ENCODE results near the gene NR1D2. TPM values are rescaled to one million over a fixed set of nuclear protein-coding genes. Genes with fewer than 3 reads are reported as not detected.

Gene NR1D2
- total and polyA plus RNA-seq, 2 donors (not counting 1 experiment from before 2014, with no cell fraction given) = 9.9 to 58.2 TPM

GRCh38 chr3:23993556-23994243 lies 48.6 kb downstream of the NR1D2 start:
- H3K27ac ChIP-seq (ENCODE audit: low read length in 2 of 2) = no peak overlapping the region
- 87% methylated on average over 5 of the region's 5 CpGs for WGBS (ENCODE audit: insufficient coverage)
- no peaks in the 10 kb centered on the region for H3K27me3 ChIP-seq (replicated peaks in 1 of 4; ENCODE audit: control extremely low read depth in 1 of 4, control insufficient read depth in 3 of 4, insufficient read depth in 4 of 4, low read length in 3 of 4)
- H3K4me3 Mint-ChIP-seq = no peak overlapping the region
- no peaks in the 10 kb centered on the region for H3K27me3 Mint-ChIP-seq
- intact Hi-C loops (cut with micrococcal nuclease) = no loop called here
- H4K20me1 ChIP-seq (ENCODE audit: control insufficient read depth, insufficient read depth, low read length, poor library complexity, severe bottlenecking) = no peaks in the 10 kb centered on the region
- DNase-seq (no peak), ATAC-seq (ENCODE audit: low read depth) (no peak)
- TF ChIP-seq, protein P1, sequence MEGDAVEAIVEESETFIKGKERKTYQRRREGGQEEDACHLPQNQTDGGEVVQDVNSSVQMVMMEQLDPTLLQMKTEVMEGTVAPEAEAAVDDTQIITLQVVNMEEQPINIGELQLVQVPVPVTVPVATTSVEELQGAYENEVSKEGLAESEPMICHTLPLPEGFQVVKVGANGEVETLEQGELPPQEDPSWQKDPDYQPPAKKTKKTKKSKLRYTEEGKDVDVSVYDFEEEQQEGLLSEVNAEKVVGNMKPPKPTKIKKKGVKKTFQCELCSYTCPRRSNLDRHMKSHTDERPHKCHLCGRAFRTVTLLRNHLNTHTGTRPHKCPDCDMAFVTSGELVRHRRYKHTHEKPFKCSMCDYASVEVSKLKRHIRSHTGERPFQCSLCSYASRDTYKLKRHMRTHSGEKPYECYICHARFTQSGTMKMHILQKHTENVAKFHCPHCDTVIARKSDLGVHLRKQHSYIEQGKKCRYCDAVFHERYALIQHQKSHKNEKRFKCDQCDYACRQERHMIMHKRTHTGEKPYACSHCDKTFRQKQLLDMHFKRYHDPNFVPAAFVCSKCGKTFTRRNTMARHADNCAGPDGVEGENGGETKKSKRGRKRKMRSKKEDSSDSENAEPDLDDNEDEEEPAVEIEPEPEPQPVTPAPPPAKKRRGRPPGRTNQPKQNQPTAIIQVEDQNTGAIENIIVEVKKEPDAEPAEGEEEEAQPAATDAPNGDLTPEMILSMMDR (IDR thresholded peaks at IDR 0.05) = no peak
- TF ChIP-seq EZH2 (IDR thresholded peaks at IDR 0.05; ENCODE audit: borderline replicate concordance, insufficient read depth, low read depth, low read length, poor library complexity, severe bottlenecking) = no peak
- H2AFZ ChIP-seq (ENCODE audit: insufficient read depth, low read depth, low read length, poor library complexity, severe bottlenecking) = no peak overlapping the region
- no peak overlapping the region for H3K4me3 ChIP-seq (ENCODE audit: control extremely low read depth in 1 of 5, extremely low read depth in 1 of 5, insufficient read depth in 1 of 5, low read depth in 2 of 5, low read length in 4 of 5)
- no peaks in the 10 kb centered on the region for H3K79me2 ChIP-seq (ENCODE audit: control insufficient read depth, insufficient read depth, low read length)
- no peaks in the 10 kb centered on the region for H3K36me3 ChIP-seq (replicated peaks in 1 of 2; ENCODE audit: control extremely low read depth in 1 of 2, control insufficient read depth in 1 of 2, extremely low read depth in 1 of 2, insufficient read depth in 2 of 2, low read length in 1 of 2)
- ChIA-PET CTCF (no interaction called here), POLR2A (no interaction called here)
- no peak overlapping the region for H3K9ac ChIP-seq (ENCODE audit: low read length)
- no peak overlapping the region for H3K4me2 ChIP-seq (replicated peaks; ENCODE audit: low read depth, low read length, poor library complexity, severe bottlenecking)
- no peaks in the 10 kb centered on the region for H3K9me3 Mint-ChIP-seq (ENCODE audit: insufficient read depth)
- H3K4me1 ChIP-seq (ENCODE audit: control insufficient read depth in 2 of 2, insufficient read depth in 2 of 2, low read length in 2 of 2) = peaks cover 8 to 15% of the 10 kb centered on the region in 2 donors
- H3K27ac Mint-ChIP-seq = no peak overlapping the region
- no peaks in the 10 kb centered on the region for H3K9me3 ChIP-seq (ENCODE audit: control extremely low read depth in 1 of 3, control insufficient read depth in 2 of 3, insufficient read depth in 1 of 3, low read length in 2 of 3)
- peaks cover 12% of the 10 kb centered on the region for H3K4me1 Mint-ChIP-seq

DNA sequence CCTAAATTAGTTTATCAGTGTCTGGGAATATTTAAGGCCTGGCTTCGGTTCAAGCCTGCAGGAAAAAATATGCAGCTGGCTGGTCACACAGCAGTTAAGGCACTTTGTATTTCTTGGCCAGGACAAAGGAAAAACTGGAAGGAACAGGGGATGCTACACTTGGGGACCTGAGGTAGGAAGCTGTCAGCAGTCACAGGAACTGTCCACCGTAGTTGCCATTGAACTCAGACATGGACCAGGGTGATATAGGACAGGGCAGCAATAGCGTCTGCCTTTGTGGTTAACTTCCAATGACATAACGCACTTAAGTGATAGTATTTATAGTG lies 49.1 kb downstream of the NR1D2 start:
- no peak overlapping the region for H2AFZ ChIP-seq (ENCODE audit: insufficient read depth, low read depth, low read length, poor library complexity, severe bottlenecking)
- POLR2A ChIA-PET = no interaction called here
- no peaks in the 10 kb centered on the region for H3K27me3 Mint-ChIP-seq
- H3K79me2 ChIP-seq (ENCODE audit: control insufficient read depth, insufficient read depth, low read length) = no peaks in the 10 kb centered on the region
- WGBS (ENCODE audit: insufficient coverage) = 89% methylated on average over 2 of the region's 4 CpGs
- TF ChIP-seq EZH2 (IDR thresholded peaks at IDR 0.05; ENCODE audit: borderline replicate concordance, insufficient read depth, low read depth, low read length, poor library complexity, severe bottlenecking) = no peak
- TF ChIP-seq, protein P1 (IDR thresholded peaks at IDR 0.05) = no peak
- no peaks in the 10 kb centered on the region for H3K27me3 ChIP-seq (replicated peaks in 1 of 4; ENCODE audit: control extremely low read depth in 1 of 4, control insufficient read depth in 3 of 4, insufficient read depth in 4 of 4, low read length in 3 of 4)
- H3K36me3 ChIP-seq (replicated peaks in 1 of 2; ENCODE audit: control extremely low read depth in 1 of 2, control insufficient read depth in 1 of 2, extremely low read depth in 1 of 2, insufficient read depth in 2 of 2, low read length in 1 of 2) = no peaks in the 10 kb centered on the region
- DNase-seq (no peak), ATAC-seq (ENCODE audit: low read depth) (no peak)
- no peak overlapping the region for H3K9ac ChIP-seq (ENCODE audit: low read length)
- no peaks in the 10 kb centered on the region for H3K9me3 Mint-ChIP-seq (ENCODE audit: insufficient read depth)
- no peak overlapping the region for H3K4me2 ChIP-seq (replicated peaks; ENCODE audit: low read depth, low read length, poor library complexity, severe bottlenecking)
- H3K4me3 ChIP-seq (ENCODE audit: control extremely low read depth in 1 of 5, extremely low read depth in 1 of 5, insufficient read depth in 1 of 5, low read depth in 2 of 5, low read length in 4 of 5) = no peak overlapping the region
- no peak overlapping the region for H3K27ac ChIP-seq (ENCODE audit: low read length in 2 of 2)
- intact Hi-C loops (cut with micrococcal nuclease) = no loop called here
- peaks cover 11 to 17% of the 10 kb centered on the region in 2 donors for H3K4me1 ChIP-seq (ENCODE audit: control insufficient read depth in 2 of 2, insufficient read depth in 2 of 2, low read length in 2 of 2)
- CTCF ChIA-PET = interaction anchor here (3.5 kb wide), 1 partner anchor 105 kb away, joined by 10 read pairs; no protein-coding TSS in a partner anchor
- H3K27ac Mint-ChIP-seq = no peak overlapping the region
- H3K9me3 ChIP-seq (ENCODE audit: control extremely low read depth in 1 of 3, control insufficient read depth in 2 of 3, insufficient read depth in 1 of 3, low read length in 2 of 3) = no peaks in the 10 kb centered on the region
- peaks cover 15% of the 10 kb centered on the region for H3K4me1 Mint-ChIP-seq
- H4K20me1 ChIP-seq (ENCODE audit: control insufficient read depth, insufficient read depth, low read length, poor library complexity, severe bottlenecking) = no peaks in the 10 kb centered on the region
- no peak overlapping the region for H3K4me3 Mint-ChIP-seq
